GM21576 (cell line): ENCODE results near the gene CUL2.

Experiments
- ATAC-seq: cut with Tn5 transposase; IDR thresholded peaks from one replicate; pipeline ENCODE4 v1.9.1; 2021; ENCODE audit warnings: mild to moderate bottlenecking, moderate library complexity; ENCODE audit not compliant: unreplicated experiment

The CUL2 gene

GRCh38 chr10:35090162-35090954 is at the start of gene CUL2:
Gene CUL2 (minus strand): TSS chr10:35090341. CDS start chr10:35071317, 19,024 bp downstream.
- peak; percentile 90 for ATAC-seq

- ATAC-seq = peak; percentile 62
Observed at GRCh38 chr10:35136263-35136815, 46.2 kb upstream of the CUL2 start.

- ATAC-seq = no peak
Observed at GRCh38 chr10:35135861-35136260, 45.7 kb upstream of the CUL2 start.

- no peak for ATAC-seq
Observed at GRCh38 chr10:35133586-35133985, 43.4 kb upstream of the CUL2 start.

GRCh38 chr10:35132727-35133126 is 42.6 kb upstream of the CUL2 start:
- ATAC-seq = no peak

DNA sequence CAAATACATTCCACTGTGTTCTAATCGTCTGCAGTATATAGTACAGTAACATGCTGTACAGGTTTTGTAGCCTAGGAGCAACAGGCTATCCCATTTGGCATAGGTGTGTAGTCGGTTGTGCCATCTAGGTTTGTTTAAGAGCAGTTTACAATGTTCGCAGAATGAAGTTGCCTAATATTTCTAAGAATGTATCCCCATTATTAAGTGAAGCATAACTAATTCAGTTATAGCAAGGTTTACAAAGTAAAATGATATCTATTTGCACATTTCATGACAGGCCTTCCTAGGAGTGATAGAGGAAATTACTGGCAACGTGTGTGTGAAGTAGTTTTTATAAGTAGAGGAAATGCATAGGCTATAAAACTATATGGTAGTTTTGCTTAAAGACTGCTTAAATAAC is 40.5 kb upstream of the CUL2 start:
- no peak for ATAC-seq

GRCh38 chr10:35129185-35129674 is 39.1 kb upstream of the CUL2 start:
- no peak for ATAC-seq

- ATAC-seq = no peak
Observed at GRCh38 chr10:35127289-35127891, 37.2 kb upstream of the CUL2 start.

DNA sequence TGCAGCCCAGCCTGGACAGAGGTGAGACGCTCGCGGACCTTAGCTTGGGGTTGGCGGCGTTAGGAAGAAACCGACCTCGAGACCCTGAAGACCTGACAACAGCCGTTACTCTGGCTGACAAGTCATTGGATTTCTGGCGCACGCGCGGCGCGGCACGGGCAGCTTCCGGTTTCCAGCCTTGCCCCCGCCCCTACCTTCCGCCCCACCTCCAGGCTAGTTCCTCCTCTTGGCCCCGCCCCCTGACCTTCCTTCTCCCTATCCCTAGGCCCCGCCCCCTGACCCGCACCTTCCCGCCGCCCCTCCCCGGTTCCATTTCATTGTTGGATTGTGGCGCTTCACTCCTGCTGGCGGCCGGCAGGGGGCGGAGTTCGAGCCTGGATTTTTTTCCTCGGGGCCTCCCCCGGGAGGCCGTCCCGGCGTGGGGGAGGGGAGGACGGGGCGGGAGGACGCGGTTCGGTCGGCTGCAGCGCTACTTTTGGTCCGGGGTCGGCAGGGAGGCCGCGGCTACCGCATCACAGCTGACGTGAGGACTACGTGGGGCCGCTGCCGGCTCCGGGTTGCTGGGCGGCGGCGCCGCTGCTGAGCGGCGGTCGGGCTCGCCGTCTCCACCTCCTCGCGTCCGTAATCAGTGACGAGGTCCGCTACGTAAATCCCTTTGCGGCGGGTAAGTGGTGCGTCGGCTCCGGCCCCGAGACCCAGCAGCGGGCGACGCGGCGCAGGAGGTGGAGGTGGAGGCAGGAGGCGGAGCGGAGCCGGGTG is 36.6 kb upstream of the CUL2 start, which contains the start of gene CREM:
CREM (plus strand) TSS at position 317 of the 759 bp plus-strand sequence. CDS start 10,990 bp downstream, outside the sequence.
- peak; percentile 73 for ATAC-seq

DNA sequence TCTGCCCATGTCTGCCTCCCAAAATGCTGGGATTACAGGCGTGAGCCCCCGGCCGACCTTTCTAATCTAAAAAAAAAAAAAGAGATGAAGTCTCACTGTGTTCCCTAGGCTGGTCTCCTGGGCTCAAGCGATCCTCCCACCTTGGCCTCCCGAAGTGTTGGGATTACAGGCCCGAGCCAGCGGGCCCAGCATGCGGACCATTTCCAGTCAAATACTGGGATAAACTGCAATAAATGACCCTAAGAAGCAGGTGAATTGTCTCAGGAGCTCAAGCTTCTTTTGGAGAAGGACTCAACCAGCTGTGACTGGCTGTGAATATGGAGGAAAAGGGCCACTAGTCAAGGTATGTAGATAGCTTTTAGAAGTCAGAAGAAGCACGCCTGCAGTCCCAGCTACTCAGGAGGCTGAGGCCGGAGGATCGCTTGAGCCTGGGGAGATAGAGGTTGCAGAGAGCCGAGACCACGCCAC is 36.0 kb upstream of the CUL2 start:
- ATAC-seq = no peak

GRCh38 chr10:35124540-35124939 is 34.4 kb upstream of the CUL2 start:
- no peak for ATAC-seq

DNA sequence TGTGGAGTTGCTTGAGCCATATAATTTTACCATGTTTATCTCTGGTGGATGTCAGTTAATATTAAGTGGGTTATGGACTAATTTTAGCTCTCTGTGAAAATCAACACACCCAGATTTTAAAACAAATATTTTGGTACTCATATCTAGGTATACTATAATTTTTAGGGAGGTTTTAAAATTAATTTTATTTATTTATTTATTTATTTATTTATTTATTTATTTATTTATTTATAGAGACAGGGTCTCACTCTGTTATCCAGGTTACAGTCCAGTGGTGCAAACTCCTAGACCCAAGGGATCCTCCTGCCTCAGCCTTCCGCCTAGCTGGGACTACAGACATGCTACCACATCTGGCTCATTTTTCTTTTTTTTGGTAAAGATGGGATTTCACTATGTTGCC is 29.2 kb upstream of the CUL2 start:
- ATAC-seq = no peak

DNA sequence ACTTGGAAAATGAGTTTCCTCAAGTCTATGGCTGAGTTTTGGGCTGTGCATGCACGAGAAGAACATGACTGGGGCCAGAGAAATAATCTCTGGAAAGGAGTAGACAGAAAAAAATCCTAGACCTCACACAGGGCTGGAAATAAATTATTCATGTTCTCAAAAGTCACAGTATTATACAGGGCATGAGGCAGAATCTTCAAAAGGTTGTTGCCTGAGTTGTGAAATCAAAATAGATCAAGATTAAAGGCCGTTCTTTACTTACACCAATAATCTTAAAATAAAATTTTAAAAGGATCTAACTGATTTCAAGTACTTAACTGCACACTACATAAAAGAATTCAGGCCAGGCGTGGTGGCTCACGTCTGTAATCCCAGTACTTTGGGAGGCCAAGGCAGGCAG is 22.4 kb upstream of the CUL2 start:
- ATAC-seq = no peak

- ATAC-seq = no peak
Observed at GRCh38 chr10:35103882-35104281, 13.7 kb upstream of the CUL2 start.

DNA sequence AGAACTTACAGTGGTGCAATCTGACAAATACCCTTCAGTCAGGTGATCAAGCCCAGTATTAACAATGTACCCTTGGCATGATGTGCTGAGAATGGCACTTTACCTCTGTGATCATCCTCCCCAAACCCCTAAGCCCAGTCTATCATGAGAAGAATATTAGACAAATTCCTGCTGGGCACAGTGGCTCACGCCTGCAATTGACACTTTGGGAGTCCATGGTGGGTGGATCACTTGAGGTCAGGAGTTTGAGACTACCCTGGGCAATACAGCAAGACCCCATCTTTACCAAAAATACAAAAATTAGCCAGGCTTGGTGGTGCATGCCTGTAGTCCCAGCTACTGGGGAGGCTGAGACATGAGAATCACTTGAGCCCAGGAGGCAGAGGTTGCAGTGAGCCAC is 7.4 kb upstream of the CUL2 start:
- no peak for ATAC-seq

DNA sequence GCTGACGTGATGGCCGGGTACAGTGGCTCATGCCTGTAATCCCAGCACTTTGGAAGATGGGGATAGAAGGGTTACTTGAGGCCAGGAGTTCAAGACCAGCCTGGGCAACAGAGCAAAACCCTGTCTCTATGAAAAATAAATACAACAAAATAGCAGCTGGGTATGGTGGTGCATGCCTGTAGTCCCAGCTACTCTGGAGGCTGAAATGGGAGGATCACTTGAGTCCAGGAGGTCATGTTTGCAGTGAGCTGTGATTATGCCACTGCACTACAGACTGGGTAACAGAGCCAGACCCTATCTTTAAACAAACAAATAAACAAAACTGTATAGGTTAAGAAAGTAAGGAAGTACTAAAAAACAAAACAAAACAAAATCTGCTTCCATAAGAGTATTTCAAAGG is 6.2 kb upstream of the CUL2 start:
- no peak for ATAC-seq

DNA sequence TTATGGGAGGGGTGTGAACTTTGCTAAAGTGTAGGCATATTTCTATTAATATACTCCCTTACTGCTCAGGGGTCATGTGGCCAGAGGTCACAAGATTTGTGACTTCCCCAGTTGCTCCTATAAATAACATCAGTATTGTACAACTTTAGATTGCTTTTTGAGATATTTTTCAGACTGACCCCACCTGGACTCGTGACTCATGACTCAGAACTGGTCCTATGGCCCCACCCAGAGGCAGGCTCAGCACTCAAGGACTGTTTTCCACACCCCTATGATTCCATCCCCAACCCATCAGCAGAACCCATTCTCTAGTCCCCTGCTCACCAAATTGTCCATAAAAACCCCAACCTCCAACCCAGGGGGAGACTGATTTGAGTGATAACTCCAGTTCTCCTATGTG is 2.7 kb upstream of the CUL2 start:
- no peak for ATAC-seq

- ATAC-seq = no peak
Observed at GRCh38 chr10:35091994-35092790, 2.1 kb upstream of the CUL2 start.

DNA sequence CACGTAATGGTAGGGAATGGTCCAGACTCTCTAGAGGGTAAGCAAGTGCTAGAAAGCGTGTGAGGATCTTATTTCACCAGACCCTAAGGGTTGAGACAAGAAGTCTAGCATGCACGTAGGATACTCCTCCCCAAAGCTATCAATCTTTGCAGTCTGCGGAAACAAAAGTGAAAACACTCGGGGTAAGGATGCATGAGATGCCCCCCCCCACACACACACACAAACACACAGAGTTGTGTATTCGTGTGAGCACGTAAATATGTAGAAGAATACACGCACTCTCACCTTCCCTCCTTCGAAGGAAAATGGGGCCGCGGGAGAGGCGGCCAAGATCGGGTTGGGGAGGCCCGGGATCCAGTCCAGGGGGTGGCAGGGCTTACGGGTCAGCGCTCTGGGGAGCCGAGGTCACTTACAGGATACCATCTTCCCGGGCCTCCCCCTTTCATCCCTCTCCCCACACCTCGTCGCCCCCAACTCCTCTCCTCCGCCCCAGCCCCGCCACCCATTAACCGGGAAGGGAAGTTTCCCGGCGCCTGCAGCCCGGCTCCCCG is 455 bp downstream of the CUL2 start:
- peak; percentile 24 for ATAC-seq

DNA sequence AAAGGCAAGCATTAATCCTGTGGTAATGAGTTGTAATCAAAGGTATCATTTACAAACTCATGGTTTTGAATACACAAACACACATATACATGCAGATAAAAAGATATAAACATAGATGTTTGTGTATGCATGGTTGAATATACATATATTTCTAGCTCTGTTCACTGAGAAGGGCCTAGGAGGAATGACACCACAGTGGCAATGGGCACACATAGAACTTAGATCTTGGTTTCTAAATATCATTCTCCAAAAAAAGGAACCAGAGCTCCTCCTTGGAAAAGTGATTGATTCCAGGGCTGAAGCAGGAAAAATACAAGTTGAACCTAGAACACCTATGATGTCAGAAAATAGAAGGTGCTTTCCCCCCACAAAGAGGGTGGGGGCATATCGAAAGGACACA is 6.9 kb downstream of the CUL2 start:
- no peak for ATAC-seq
